ENCODE data around the gene EMILIN1. TPM values are rescaled to one million over a fixed set of nuclear protein-coding genes. Genes with fewer than 3 reads are reported as not detected.
"Not testable (repeated sequence)": the region's sequence is repeated elsewhere in the genome, so short reads cannot be mapped to it uniquely, and the experiment has no call there.

The EMILIN1 gene
- total and polyA plus RNA-seq, 2 donors (not counting 1 experiment from before 2014, with no cell fraction given), result 0.24 to 0.52 TPM

DNA sequence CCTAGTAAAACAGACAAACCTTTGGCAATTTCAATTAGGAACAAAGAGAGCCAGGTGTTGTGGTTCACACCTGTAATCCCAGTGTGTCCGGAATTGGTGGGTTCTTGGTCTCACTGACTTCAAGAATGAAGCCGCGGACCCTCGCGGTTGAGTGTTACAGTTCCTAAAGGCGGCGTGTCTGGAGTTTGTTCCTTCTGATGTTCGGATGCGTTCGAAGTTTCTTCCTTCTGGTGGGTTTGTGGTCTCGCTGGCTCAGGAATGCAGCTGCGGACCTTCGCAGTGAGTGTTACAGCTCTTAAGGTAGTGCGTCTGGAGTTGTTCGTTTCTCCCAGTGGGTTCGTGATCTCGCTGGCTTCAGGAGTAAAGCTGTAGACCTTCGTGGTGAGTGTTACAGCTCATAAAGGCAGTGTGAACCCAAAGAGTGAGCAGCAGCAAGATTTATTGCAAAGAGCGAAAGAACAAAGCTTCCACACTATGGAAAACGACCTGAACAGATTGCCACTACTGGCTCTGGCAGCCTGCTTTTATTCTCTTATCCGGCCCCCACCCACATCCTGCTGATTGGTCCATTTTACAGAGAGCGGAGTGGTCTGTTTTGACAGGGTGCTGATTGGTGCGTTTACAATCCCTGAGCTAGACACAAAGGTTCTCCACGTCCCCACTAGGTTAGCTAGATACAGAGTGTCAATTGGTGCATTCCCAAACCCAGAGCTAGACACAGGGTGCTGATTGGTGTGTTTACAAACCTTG is 32.4 kb downstream of the EMILIN1 start:
- H2AFZ ChIP-seq (ENCODE audit: insufficient read depth, low read depth, low read length, poor library complexity, severe bottlenecking); H3K9ac ChIP-seq (ENCODE audit: low read length); H3K27ac Mint-ChIP-seq; H3K79me2 ChIP-seq (ENCODE audit: control insufficient read depth, insufficient read depth, low read length); DNase-seq; H3K4me3 Mint-ChIP-seq; H3K36me3 ChIP-seq (replicated peaks in 1 of 2; ENCODE audit: control extremely low read depth in 1 of 2, control insufficient read depth in 1 of 2, extremely low read depth in 1 of 2, insufficient read depth in 2 of 2, low read length in 1 of 2); H3K4me1 ChIP-seq (ENCODE audit: control insufficient read depth in 2 of 2, insufficient read depth in 2 of 2, low read length in 2 of 2); H3K9me3 ChIP-seq (ENCODE audit: control extremely low read depth in 1 of 3, control insufficient read depth in 2 of 3, insufficient read depth in 1 of 3, low read length in 2 of 3); intact Hi-C loops (cut with micrococcal nuclease); H3K4me2 ChIP-seq (replicated peaks; ENCODE audit: low read depth, low read length, poor library complexity, severe bottlenecking); POLR2A ChIA-PET; H3K4me3 ChIP-seq (ENCODE audit: control extremely low read depth in 1 of 5, extremely low read depth in 1 of 5, insufficient read depth in 1 of 5, low read depth in 2 of 5, low read length in 4 of 5); ATAC-seq (ENCODE audit: low read depth); H3K27ac ChIP-seq (ENCODE audit: low read length in 2 of 2); H3K4me1 Mint-ChIP-seq; H3K27me3 ChIP-seq (replicated peaks in 1 of 4; ENCODE audit: control extremely low read depth in 1 of 4, control insufficient read depth in 3 of 4, insufficient read depth in 4 of 4, low read length in 3 of 4); H4K20me1 ChIP-seq (ENCODE audit: control insufficient read depth, insufficient read depth, low read length, poor library complexity, severe bottlenecking); H3K9me3 Mint-ChIP-seq (ENCODE audit: insufficient read depth); H3K27me3 Mint-ChIP-seq: not testable (repeated sequence)
- CTCF ChIA-PET, result interaction anchor here (1.3 to 1.5 kb wide), 2 partner anchors 10 to 13 kb away, joined by 4 to 6 read pairs; no protein-coding TSS in a partner anchor
- WGBS (ENCODE audit: insufficient coverage), result 98% methylated on average over 20 of the region's 24 CpGs

DNA sequence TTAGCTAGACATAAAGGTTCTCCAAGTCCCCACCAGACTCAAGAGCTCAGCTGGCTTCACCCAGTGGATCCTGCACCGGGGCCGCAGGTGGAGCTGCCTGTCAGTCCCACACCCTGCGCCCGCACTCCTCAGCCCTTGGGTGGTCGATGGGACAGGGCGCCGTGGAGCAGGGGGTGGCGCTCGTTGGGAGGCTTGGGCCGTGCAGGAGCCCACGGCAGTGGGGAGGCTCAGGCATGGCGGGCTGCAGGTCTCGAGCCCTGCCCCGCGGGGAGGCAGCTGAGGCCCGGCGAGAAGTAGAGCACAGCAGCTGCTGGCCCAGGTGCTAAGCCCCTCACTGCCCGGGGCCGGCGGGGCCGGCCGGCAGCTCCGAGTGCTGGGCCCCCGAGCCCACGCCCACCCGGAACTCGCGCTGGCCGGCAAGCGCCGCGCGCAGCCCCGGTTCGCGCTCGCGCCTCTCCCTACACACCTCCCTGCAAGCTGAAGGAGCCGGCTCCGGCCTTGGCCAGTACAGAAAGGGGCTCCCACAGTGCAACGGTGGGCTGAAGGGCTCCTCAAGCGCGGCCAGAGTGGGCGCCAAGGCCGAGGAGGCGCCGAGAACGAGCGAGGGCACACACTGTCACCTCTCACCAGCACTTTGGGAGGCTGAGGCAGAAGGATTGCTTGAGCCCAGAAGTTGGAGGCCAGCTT is 33.1 kb downstream of the EMILIN1 start:
- H3K4me3 ChIP-seq (ENCODE audit: control extremely low read depth in 1 of 5, extremely low read depth in 1 of 5, insufficient read depth in 1 of 5, low read depth in 2 of 5, low read length in 4 of 5); H3K9me3 Mint-ChIP-seq (ENCODE audit: insufficient read depth); H3K9me3 ChIP-seq (ENCODE audit: control extremely low read depth in 1 of 3, control insufficient read depth in 2 of 3, insufficient read depth in 1 of 3, low read length in 2 of 3); H3K9ac ChIP-seq (ENCODE audit: low read length); H3K4me1 Mint-ChIP-seq; intact Hi-C loops (cut with micrococcal nuclease); H2AFZ ChIP-seq (ENCODE audit: insufficient read depth, low read depth, low read length, poor library complexity, severe bottlenecking); H3K4me1 ChIP-seq (ENCODE audit: control insufficient read depth in 2 of 2, insufficient read depth in 2 of 2, low read length in 2 of 2); ATAC-seq (ENCODE audit: low read depth); H3K27ac Mint-ChIP-seq; DNase-seq; H3K27ac ChIP-seq (ENCODE audit: low read length in 2 of 2); H3K4me3 Mint-ChIP-seq; POLR2A ChIA-PET; H4K20me1 ChIP-seq (ENCODE audit: control insufficient read depth, insufficient read depth, low read length, poor library complexity, severe bottlenecking); H3K36me3 ChIP-seq (replicated peaks in 1 of 2; ENCODE audit: control extremely low read depth in 1 of 2, control insufficient read depth in 1 of 2, extremely low read depth in 1 of 2, insufficient read depth in 2 of 2, low read length in 1 of 2); H3K27me3 Mint-ChIP-seq; H3K4me2 ChIP-seq (replicated peaks; ENCODE audit: low read depth, low read length, poor library complexity, severe bottlenecking); H3K27me3 ChIP-seq (replicated peaks in 1 of 4; ENCODE audit: control extremely low read depth in 1 of 4, control insufficient read depth in 3 of 4, insufficient read depth in 4 of 4, low read length in 3 of 4); H3K79me2 ChIP-seq (ENCODE audit: control insufficient read depth, insufficient read depth, low read length): not testable (repeated sequence)
- CTCF ChIA-PET, result interaction anchor here (1.3 to 1.5 kb wide), 2 partner anchors 11 to 13 kb away, joined by 4 to 6 read pairs; no protein-coding TSS in a partner anchor
- WGBS (ENCODE audit: insufficient coverage), result 96% methylated on average over 48 of the region's 49 CpGs
